NCI-H2171 (cell line): Measurements from ENCODE around the gene MITF.

ENCODE experiments used
- DNase-seq: peaks from one replicate; lab custom pipeline; 2025; lab: John Stamatoyannopoulos, UW

Gene MITF

DNA sequence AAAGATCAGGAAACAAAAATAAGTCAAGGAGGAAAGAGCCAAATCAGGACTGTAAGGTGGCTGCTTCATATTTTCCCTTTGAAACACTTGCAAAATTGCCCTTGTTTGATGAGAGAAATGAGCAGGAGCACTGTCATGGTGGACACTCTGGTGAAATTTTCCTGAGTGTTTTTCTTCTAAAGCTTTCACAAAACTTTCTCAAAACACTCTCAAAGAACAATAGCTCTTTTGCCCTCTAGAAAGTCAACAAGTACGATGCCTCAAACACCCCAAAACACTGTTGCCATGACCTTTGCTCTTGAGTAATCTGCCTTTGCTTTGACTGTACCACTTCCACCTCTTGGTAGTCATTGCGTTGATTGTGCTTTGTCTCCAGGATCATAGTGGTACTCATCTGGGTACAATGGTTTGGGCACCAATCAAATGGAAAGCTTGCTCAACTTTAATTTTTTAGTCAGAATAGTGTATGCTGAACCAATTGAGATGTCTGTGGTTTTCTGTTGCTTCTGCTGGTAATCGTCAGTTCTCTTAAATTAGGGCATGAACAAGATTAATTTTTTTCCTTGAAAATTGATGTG, 13.2 kb upstream of the MITF start:
- no peak for DNase-seq

DNA sequence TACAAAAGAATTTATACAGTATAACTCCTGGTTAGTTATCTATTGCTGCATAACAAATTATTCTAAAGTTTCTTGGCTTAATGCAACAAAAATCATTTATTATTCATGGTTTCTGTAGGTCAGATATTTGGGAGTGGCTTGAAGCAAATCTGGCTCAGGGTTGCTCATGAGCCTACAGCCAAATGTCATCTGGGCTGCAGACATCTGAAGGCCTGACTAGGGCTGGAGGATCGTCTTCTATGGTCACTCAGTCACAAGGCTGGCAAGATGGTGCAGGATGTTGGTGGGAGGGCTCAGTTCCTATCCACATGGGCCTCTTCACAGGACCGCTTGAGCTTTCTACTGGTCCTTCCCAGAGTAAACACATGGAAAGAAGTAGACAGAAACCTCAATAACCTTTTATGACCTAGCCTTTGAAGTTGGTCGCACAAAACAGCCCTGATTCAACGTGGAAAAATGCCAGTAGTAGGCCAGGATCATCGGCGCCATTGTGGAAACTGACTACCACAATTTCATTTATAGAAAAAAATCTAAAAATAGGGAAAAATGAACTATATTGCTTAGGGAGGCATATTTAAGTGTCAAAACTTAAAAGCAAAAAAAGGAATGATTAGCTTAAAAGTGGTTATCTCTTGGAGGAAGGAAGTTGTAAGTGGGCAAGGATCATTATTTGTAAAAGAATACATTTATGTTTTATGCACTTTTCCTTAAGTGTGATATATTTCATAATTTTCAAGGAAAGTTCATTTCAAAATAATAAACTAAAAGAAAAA, 9.9 kb upstream of the MITF start:
- no peak for DNase-seq

DNA sequence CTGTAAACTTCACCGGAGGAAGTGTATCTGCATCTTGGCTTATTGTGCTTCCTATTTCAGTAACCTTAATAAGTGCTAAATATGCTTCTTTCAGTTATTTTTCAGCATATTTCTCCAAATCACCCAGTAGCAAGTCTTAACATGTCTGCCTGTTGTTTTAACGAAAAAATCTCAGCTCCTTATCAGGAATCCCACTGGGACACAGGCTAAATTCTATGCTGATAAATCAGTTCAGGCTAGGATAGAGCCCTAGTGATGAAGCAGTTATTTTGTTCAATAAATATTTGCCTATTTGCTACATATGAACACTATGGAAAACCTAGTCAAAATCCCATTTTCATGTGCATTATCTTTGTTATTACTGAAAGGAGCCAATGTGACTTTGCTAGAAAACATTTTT, 8.2 kb upstream of the MITF start:
- no peak for DNase-seq

GRCh38 chr3:69735893-69736292, 3.4 kb upstream of the MITF start:
- DNase-seq = no peak

DNA sequence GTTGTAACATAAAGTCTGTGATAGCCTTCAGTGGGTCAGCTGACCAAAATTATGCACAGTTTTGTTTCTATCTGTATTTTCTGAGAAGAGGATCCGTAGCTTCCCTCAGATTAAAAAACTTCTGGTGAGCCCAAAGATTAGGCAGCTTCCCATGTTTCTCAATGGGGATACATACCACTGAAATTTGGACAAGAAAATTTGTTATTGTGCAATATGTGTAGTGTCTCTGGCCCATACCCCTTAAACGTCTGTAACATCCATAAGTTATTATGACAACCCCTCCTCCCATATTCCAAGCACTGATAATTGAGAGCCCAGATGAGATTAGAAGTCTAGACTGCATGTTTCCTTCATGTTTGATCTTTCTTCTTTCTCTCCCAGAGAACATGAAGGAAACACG, 1.9 kb upstream of the MITF start:
- no peak for DNase-seq

DNA sequence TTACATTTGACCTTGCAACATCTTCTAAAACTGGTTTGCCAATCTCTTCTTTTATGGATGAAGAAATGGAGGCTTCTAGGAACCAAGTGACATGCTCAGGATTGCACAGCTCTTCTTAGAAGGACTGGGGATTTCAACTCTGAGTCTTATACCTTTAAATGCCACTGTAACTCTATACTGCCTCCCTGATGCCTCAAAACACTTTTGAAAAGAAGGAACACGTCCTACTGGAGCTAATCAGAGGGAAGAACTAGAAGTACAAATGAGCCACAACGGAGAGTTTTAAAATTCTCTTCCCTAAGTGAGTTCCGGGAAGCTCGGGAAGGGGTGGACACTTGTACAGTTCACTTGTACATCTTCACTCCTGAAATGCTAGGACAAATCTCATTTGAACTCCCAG, 949 bp upstream of the MITF start:
- peak; percentile 1 for DNase-seq

- DNase-seq = no peak
These were observed 433 bp upstream of the MITF start for GRCh38 chr3:69738859-69739203.

DNA sequence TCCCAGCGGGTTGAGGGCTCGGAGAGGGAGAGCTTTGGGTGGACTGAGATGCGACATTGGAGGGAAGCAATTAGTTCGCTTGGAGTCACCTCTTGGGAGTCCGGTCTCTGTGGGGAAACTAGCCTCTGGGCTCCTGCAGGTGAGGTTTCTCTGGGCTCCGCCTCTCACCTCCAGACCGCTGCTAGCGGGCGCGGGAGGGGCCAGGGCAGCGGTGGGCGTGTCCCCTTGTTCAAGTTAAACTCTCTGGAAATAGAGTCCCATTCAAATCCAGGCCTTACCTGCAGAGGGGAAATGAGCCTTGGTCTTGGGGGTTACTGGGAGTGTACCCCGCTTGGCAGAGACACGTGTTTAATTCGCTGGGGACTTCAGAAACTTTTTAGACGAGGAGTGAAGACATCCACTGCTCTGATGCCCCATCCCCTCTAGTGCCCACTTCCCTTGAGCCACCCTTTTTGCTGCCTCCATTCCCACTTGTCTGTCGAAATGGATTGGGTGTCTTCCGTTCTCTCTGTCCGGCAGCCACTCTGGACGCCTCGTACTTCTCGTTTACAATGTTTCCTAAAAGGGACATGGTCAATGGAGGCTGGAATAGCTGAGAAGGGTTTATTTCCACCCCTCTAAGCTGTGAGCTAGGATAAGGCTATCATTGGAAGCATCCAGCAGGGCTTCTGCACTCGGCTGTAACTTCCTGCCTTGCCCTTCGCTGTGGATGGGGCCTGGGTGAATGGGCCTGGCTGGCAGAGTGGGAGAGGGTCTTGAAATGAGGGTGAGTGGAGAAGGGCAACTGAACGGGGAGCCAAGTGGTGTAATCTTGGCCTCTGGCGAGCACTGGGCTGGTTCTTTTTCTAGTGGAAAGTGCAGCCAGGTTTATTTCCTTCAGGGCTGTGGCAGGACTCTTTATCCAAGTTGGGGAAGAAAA, 1.1 kb downstream of the MITF start:
- DNase-seq = peak; percentile 14

DNA sequence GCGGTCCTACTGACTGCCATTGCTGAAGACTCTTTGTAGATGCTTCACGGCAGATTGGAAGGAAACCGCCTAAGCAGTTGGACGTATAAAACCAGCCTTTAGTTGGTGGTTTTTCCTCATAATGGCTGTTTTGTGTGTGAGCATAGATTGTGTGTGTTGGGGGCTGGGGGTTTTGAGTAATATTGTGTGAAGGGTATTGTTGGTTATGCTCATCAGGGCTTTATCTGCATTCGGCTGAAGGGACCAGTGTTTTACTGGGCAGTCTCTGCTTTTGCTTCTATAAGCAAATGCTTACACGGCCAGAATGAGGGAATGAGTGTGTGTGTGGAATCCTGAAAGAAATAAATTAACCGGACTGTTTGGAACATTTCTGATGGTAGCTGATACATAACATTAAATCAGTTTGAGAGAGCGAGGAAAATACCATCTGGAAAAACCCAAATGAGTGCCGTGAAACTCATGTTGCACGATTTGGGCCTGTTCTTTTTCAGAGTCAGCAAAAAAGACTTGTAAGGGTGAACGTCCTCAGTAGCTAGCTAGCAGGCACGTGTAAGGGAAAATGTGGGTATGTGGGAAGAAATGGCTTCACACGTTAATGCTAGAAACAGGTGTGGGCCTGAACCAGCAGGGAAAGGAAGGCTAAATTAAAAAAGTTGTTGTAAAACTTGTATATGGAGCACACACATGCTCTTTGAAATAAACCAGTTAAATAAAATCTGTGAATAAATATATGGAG, 1.9 kb downstream of the MITF start:
- DNase-seq = no peak

DNA sequence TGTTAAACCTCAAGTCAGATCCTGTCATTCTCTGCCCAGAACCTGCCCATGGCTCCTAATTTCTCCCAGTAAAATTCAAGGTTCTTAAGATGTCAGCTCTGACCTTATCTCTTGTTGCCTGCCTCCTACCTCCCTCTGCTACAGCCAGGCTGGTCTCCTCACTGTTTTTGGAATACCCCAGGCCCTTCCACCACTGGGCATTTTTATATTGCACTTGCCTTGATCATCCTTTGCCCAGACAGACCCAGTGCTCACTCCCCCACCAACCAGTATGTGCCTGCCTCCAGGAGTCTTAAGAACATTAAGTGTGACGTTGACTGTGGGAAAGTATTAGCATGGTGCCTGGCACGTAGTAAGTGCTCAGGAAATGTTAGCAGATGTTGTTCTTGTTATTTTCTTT, 3.1 kb downstream of the MITF start:
- no peak for DNase-seq

GRCh38 chr3:69743975-69744906, 5.0 kb downstream of the MITF start:
- DNase-seq = no peak

DNA sequence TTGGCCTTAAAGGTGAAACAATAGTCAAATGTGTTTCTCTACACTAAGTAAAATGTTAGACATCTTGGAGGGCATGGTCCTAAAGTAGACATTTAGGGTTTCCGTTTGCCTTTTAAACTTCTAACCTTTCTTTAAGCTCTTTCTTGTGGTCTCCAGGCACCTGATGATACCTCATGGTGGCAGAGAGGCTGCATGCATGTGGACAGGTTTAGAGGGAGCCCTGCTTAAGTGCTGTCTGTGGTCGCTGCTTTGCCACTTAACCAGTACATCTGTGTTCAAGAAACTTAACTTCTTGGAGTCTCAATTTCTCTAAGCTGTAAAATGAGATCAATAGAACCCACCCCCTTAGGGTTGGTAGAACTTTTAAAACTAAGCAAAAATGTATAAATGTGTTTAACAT, 6.2 kb downstream of the MITF start:
- DNase-seq = no peak

GRCh38 chr3:69746119-69746518, 6.9 kb downstream of the MITF start:
- DNase-seq = no peak

DNA sequence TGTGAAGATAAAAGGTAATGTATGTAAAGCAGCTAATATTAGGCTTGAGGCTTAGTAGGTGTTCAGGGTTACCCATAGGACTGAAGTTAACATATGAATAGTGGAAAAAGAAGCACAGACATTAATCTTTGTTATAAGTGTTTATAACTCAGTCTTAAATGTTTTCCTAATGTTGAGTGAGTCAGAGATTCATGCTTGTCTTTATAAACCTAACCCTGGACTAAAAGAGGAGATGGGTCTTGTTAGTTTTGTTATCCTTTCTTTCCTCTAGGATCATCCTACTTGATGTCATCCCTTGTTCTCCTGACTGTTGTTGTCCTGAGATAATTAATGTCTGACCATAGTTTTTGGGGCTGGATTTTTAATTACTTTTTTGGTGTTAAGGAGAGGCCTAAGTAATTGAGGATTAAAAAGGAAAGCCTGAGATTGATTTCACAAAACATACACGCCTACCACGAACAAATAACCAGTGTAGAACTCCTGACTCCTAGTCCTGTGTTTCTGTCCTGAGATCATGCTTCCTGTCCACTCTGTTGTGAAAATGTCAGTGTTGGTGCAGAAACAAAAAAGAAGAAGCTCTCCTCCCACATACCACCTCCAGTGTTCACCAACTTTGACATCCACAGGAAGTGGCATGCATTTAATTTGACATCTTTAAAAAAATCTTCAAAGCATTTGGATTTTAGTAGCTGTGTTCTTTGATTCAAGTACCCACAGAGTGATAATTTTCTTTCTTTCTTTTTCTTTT, 8.4 kb downstream of the MITF start:
- no peak for DNase-seq

DNA sequence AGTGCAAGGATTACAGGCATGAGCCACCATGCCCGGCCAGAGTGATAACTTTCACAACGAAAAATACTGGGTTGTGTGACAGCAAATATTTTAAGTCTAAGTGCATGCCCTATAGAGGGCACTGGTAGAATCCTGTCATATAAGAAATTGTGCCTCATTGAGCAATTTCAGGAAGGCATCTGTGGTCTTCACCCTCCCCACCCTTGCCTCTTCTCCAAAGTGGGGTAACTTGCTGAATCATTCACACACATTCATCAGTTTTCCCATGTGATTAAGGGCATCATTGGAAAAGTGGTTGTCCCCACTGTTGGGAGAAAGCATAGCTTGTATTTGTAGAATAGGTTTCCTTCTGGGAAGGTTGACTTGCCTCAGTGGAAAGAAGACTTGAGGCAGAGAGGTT, 9.2 kb downstream of the MITF start:
- DNase-seq = no peak

- no peak for DNase-seq
These were observed 10.2 kb downstream of the MITF start for GRCh38 chr3:69749461-69749860.

DNA sequence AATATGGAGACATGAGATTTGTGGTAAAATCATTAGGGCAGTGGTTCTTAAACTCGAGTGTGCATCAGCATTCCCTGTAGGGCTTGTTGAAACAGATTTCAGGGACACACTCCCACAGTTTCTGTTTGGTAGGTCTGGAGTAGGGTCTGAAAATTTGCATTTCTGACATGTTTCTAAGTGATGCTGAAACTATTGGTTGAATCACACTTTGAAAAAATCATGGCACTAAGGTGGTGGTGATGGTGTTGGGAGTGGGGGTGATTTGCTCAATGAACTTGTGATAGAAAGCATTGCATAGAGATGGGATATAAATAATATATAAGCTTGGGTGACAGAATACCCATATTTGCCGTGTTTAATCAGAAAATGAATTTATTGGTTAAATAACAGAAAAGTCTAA, 11.3 kb downstream of the MITF start:
- no peak for DNase-seq

- DNase-seq = no peak
These were observed 11.8 kb downstream of the MITF start for GRCh38 chr3:69751074-69751476.

DNA sequence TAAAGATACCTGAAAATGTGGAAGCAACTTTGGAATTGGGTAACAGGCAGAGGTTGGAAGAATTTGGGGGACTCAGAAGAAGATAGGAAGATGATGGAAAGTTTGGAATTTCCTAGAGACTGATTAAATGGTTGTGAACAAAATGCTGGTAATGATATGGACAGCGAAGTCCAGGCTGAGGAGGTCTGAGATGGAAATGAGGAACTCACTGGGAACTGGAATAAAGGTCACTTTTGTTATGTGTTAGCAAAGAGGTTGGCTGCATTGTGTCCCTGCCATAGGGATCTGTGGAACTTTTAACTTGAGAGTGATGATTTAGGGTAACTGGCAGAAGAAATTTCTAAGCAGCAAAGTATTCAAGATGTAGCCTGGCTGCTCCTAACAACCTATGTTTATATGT, 13.0 kb downstream of the MITF start:
- no peak for DNase-seq

- no peak for DNase-seq
These were observed 14.0 kb downstream of the MITF start for GRCh38 chr3:69753179-69753775.
